Right atrium auricular region (tissue), 2 donors: ENCODE measurements around the gene SUN1. TPM values are rescaled to one million over a fixed set of nuclear protein-coding genes. Genes with fewer than 3 reads are reported as not detected.
"Not testable (repeated sequence)": the region's sequence is repeated elsewhere in the genome, so short reads cannot be mapped to it uniquely, and the experiment has no call there.

ENCODE experiments used
- DNase-seq: peaks from one replicate; pipeline ENCODE4 v3.0.0-alpha.2; 2019; ENCODE audit warnings: low spot score
- H3K27ac ChIP-seq, 2 donors: fragments of 200-600 bp; sonication (generic); 1 replicate in 1 of 2; 2 replicates in 1 of 2; pipeline ENCODE4 v1.5.1; 2016 to 2019
- H3K27me3 ChIP-seq, 2 donors: fragments of 200-600 bp; sonication (generic); one replicate each; pipeline versions ENCODE4 v1.5.1 to v1.6.0; 2017 to 2019
- H3K36me3 ChIP-seq: fragments of 200-600 bp; sonication (generic); one replicate; pipeline ENCODE4 v1.5.1; 2016
- H3K4me1 ChIP-seq, 2 donors: fragments of 200-600 bp; sonication (generic); one replicate each; pipeline versions ENCODE4 v1.5.1 to v1.6.0; 2017 to 2019
- H3K4me3 ChIP-seq, 2 donors: fragments of 200-600 bp; sonication (generic); 1 replicate in 1 of 2; 2 replicates in 1 of 2; pipeline ENCODE4 v1.5.1; 2017 to 2019; ENCODE audit warnings: mild to moderate bottlenecking in 1 of 2, moderate library complexity in 1 of 2
- H3K9me3 ChIP-seq, 2 donors: fragments of 200-600 bp; sonication (generic); one replicate each; pipeline ENCODE4 v1.5.1; 2019
- total RNA-seq, 2 donors: library from RNA; depleted of rRNA; stranded (reverse); fragments of >200 nt; gene quantifications; one replicate each; pipeline ENCODE4 v1.1.0, GENCODE V29; 2016
- TF ChIP-seq, protein P1 (sequence below), 2 donors: fragments of 200-600 bp; sonication (generic); IDR thresholded peaks; one replicate each; pipeline ENCODE4 v1.5.1; 2019; ENCODE audit warnings: antibody characterized with exemption in 2 of 2

Gene SUN1
- total RNA-seq, 2 donors from 2014 or later = 84.4 to 97.5 TPM

DNA sequence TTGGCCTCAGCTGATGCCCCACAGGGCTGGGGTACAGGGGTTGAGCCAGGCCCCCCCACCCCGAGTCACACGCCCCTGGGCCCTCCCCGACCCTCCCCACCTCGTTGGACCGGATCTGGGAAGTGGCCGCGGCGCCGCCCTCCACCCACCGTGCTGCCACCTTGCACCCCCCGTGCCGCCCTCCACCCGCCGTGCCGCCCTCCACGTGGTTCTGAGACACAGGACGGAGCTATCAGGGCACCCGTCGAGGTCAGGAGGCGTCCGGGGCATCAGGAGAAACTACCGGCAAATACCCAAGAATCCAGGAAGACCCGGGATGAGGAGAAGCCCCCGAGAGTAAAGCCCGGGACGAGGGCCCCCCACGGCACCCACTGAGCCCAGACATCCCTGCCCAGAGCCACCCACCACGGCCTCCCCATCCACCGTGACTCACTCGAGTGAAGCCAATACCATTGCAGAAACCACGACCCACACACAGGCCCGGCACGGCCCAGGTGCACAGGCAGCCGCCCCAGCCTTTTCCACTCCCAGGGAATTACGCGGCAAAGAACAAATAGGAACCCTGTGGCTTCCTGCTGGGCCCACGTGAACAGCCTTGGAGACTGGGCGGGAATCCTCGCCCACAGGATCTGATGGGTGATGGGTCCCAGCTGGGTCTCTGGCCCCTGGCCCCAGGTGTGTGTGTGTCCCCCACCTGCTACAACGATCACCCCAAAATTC is 88.2 kb downstream of the SUN1 start:
- DNase-seq = no peak
- Histone ChIP-seq H3K9me3 (no peaks in the 10 kb centered on the region), H3K36me3 (no peaks in the 10 kb centered on the region), H3K27me3 (no peaks in the 10 kb centered on the region), H3K4me3 (no peak overlapping the region), H3K4me1 (peaks cover 0 to 34% of the 10 kb centered on the region in 2 donors), H3K27ac (no peak overlapping the region)
- TF ChIP-seq, protein P1, sequence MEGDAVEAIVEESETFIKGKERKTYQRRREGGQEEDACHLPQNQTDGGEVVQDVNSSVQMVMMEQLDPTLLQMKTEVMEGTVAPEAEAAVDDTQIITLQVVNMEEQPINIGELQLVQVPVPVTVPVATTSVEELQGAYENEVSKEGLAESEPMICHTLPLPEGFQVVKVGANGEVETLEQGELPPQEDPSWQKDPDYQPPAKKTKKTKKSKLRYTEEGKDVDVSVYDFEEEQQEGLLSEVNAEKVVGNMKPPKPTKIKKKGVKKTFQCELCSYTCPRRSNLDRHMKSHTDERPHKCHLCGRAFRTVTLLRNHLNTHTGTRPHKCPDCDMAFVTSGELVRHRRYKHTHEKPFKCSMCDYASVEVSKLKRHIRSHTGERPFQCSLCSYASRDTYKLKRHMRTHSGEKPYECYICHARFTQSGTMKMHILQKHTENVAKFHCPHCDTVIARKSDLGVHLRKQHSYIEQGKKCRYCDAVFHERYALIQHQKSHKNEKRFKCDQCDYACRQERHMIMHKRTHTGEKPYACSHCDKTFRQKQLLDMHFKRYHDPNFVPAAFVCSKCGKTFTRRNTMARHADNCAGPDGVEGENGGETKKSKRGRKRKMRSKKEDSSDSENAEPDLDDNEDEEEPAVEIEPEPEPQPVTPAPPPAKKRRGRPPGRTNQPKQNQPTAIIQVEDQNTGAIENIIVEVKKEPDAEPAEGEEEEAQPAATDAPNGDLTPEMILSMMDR (IDR thresholded peaks at IDR 0.05) = no peak

DNA sequence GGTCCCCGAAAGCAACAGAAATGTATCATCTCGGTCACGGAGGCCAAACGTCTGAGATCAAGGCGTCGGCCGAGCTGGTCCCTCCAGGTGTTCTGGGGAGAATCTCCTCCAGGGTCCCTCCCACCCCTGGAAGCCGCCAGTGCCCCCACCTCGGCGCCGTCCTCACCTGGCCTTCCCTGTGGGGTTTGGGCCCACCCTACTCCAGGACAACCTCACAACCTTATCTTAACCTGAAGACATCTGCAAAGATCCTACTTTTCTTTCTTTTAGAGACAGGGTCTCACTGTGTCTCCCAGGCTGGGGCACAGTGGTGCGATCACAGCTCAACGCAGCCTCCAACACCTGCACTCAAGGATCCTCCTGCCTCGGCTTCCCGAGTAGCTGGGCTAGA is 88.8 kb downstream of the SUN1 start:
- Histone ChIP-seq H3K4me1 (peaks cover 0 to 38% of the 10 kb centered on the region in 2 donors), H3K27ac (no peak overlapping the region), H3K36me3 (no peaks in the 10 kb centered on the region), H3K9me3 (no peaks in the 10 kb centered on the region), H3K27me3 (no peaks in the 10 kb centered on the region), H3K4me3 (no peak overlapping the region)
- no peak for DNase-seq
- TF ChIP-seq, protein P1 (IDR thresholded peaks at IDR 0.05) = no peak

DNA sequence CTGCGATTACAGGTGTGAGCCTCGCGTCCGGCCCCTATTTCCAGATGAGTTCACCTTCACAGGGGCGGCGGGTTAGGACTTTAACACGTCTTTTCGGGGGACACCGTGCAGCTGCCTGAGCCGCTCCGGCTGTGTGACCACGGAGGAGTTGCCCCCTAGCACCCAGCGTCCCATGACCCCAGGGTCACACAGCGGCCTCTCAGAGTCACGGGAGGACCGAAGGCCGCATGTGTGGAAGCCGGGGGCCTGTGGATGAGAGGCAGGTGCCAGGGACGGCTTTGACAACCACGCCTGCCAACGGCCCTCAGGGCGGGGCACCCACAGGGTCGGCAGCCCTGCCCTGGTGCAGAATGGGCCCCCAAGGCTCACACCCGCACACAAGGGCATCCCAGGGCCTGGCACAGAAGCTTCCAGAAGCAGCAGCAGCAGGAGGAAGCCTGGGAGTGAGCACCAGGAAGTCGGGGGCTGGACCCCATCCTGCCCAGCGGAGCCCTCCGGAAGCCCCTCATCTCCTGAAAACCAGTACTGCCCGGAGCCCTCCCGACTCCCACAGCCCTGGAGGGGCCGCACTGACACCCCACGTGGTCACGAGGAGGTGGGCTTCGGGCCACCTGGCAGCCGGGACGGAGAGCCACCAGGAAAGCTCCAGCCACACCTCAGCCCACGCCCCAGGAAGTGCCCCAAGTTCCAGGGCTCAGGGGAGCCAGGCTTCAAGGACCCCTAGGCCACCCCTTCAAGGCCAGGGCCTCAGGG is 89.5 kb downstream of the SUN1 start:
- TF ChIP-seq, protein P1 (IDR thresholded peaks at IDR 0.05) = no peak
- no peaks in the 10 kb centered on the region for H3K27me3 ChIP-seq
- no peak for DNase-seq
- no peaks in the 10 kb centered on the region for H3K36me3 ChIP-seq
- H3K9me3 ChIP-seq = no peaks in the 10 kb centered on the region
- no peak overlapping the region for H3K27ac ChIP-seq
- H3K4me3 ChIP-seq = no peak overlapping the region
- peaks cover 0 to 33% of the 10 kb centered on the region in 2 donors for H3K4me1 ChIP-seq

DNA sequence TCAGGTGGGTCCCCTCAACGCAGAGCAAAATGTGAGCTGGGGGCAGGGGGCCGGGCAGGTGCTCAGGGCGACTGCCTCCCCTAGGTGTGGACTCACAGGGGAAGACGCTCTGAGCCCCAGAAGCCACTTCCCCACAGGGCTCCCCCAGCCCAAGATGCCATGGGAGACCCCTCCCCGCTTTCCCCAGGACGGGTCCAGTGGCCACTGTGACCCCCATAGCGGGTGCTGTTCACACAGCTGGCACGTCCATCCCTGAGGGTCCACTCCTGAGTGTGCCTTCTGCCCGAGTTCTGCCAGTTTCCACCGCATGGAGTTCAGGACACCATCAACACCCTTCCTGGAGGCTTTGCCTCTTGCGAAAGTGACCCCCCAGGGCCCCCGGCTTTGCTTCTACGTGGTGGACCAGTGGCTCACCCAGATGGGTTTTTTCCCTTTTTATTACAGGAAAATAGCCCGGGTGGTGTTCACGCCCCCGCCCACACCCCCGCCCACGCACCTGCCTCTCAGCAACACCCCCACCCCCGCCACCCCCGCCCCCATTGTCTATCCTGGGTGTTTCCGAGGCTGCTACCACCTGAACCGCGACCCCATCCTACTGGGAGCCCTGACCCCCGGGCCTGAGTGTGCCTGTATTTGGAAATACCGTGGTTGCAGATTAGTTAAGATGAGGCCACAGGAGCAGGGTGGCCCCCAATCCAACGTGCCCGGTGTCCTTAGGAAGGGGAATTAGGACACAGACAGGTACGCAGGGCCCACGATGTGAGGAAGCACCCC is 90.2 kb downstream of the SUN1 start:
- peaks cover 0 to 33% of the 10 kb centered on the region in 2 donors for H3K4me1 ChIP-seq
- H3K9me3 ChIP-seq = no peaks in the 10 kb centered on the region
- H3K27ac ChIP-seq = no peak overlapping the region
- TF ChIP-seq, protein P1 (IDR thresholded peaks at IDR 0.05) = no peak
- H3K4me3 ChIP-seq = no peak overlapping the region
- no peak for DNase-seq
- no peaks in the 10 kb centered on the region for H3K27me3 ChIP-seq
- H3K36me3 ChIP-seq = no peaks in the 10 kb centered on the region

DNA sequence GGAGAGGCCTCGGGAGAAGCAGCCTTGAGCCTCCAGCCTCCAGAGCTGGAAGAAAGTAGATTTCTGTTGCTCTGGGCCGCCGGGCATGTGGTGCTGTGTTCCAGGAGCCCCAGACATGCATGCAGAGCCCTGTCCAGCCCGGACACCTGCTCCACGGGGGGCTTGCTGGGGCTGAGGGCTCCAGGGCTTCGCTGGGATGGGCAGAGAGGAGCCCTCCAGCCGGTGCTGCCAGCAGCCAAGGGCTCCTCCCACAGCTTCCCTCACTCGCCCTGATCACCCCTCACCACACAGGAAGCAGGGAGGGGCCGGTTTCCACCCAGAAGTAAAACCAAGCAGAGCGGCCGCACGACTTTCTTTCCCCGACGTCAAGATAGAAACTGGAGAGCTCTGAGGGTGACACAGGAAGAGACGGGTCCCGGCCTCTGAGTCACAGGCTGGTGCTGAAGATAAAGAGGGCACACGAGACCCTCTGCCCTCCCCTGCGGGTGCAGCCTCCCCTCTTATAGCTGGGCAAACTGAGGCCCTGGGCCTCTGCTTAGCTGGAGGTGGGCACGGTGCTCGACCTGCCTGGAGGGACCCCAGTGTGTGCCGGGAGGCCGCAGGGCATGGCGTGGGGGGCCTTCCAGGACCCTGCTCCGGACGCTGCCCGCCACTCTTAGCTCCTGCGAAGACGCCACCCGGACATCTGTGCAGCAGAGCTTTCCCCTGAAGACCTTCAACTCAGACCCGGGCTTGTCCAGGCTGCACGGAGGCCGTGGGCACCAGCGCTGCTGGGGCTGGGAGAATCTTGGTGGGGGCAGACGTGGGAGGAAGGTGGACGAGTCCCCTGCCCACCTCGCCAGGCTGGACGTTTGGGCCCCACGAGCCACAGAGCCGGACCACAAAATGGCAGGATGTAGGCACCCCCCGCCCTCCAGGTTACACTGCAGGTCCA is 91.1 kb downstream of the SUN1 start:
- Histone ChIP-seq H3K4me1 (peaks cover 0 to 33% of the 10 kb centered on the region in 2 donors), H3K36me3 (no peaks in the 10 kb centered on the region), H3K4me3 (no peak overlapping the region), H3K9me3 (no peaks in the 10 kb centered on the region), H3K27ac (no peak overlapping the region), H3K27me3 (no peaks in the 10 kb centered on the region)
- DNase-seq = peak; percentile 82
- TF ChIP-seq, protein P1 (IDR thresholded peaks at IDR 0.05) = no peak

DNA sequence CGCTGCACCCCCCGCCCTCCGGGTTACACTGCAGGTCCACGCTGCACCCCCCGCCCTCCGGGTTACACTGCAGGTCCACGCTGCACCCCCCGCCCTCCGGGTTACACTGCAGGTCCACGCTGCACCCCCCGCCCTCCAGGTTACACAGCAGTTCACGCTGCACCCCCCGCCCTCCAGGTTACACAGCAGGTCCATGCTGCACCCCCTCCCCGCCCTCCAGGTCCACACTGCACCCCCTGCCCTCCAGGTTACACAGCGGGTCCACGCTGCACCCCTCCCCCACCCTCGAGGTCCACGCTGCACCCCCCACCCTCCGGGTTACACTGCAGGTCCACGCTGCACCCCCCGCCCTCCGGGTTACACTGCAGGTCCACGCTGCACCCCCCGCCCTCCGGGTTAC is 91.8 kb downstream of the SUN1 start:
- not testable (repeated sequence) for H3K27me3 ChIP-seq, H3K4me3 ChIP-seq, H3K9me3 ChIP-seq, H3K36me3 ChIP-seq, DNase-seq, H3K27ac ChIP-seq
- H3K4me1 ChIP-seq = peaks cover 0 to 33% of the 10 kb centered on the region in 2 donors
